ENCODE measurements around the gene UCK2.

UCK2 gene

GRCh38 chr1:165930961-165931360 is 103.5 kb downstream of the UCK2 start:
- TF ChIP-seq CTCF (IDR thresholded peaks at IDR 0.05; ENCODE audit: low read depth, low read length), result no peak
- no peak overlapping the region for H3K4me3 ChIP-seq (ENCODE audit: low read depth, low read length)
- in situ Hi-C loops (cut with HindIII; ENCODE audit: low sequenced_read_pairs), result no loop called here
- DNase-seq (ENCODE audit: low read depth, low spot score), result no peak

- in situ Hi-C loops (cut with HindIII; ENCODE audit: low sequenced_read_pairs), result no loop called here
- no peak for TF ChIP-seq CTCF (IDR thresholded peaks at IDR 0.05; ENCODE audit: low read depth, low read length)
- H3K4me3 ChIP-seq (ENCODE audit: low read depth, low read length), result no peak overlapping the region
- no peak for DNase-seq (ENCODE audit: low read depth, low spot score)
Observed at GRCh38 chr1:165933446-165934170, 106.2 kb downstream of the UCK2 start.

DNA sequence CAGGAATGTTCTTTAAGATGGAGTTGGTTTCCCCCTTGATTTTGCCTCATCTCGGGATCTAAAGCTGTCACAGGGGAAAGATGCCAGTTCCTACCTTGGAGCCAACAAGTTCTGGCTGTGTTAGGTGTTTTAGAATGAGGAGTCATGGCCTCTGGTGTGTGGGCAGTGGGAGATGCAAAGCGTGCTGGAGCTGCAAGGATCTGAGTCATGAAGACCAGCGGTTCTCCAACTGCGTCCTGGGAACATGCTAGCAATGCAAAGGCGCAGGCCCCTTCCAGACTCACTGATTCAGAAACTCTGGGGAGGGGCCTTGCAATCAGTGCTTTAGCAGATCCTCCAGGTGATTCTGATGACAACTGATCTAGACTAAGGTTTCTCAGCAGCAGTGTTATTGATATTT is 109.1 kb downstream of the UCK2 start:
- in situ Hi-C loops (cut with HindIII; ENCODE audit: low sequenced_read_pairs), result no loop called here
- TF ChIP-seq CTCF (IDR thresholded peaks at IDR 0.05; ENCODE audit: low read depth, low read length), result no peak
- DNase-seq (ENCODE audit: low read depth, low spot score), result no peak
- no peak overlapping the region for H3K4me3 ChIP-seq (ENCODE audit: low read depth, low read length)

- no peak for DNase-seq (ENCODE audit: low read depth, low spot score)
- H3K4me3 ChIP-seq (ENCODE audit: low read depth, low read length), result no peak overlapping the region
- no peak for TF ChIP-seq CTCF (IDR thresholded peaks at IDR 0.05; ENCODE audit: low read depth, low read length)
- in situ Hi-C loops (cut with HindIII; ENCODE audit: low sequenced_read_pairs), result no loop called here
Observed at GRCh38 chr1:165937829-165938228, 110.4 kb downstream of the UCK2 start.

GRCh38 chr1:165938844-165939243 is 111.4 kb downstream of the UCK2 start:
- TF ChIP-seq CTCF (IDR thresholded peaks at IDR 0.05; ENCODE audit: low read depth, low read length), result no peak
- in situ Hi-C loops (cut with HindIII; ENCODE audit: low sequenced_read_pairs), result no loop called here
- H3K4me3 ChIP-seq (ENCODE audit: low read depth, low read length), result no peak overlapping the region
- DNase-seq (ENCODE audit: low read depth, low spot score), result no peak

DNA sequence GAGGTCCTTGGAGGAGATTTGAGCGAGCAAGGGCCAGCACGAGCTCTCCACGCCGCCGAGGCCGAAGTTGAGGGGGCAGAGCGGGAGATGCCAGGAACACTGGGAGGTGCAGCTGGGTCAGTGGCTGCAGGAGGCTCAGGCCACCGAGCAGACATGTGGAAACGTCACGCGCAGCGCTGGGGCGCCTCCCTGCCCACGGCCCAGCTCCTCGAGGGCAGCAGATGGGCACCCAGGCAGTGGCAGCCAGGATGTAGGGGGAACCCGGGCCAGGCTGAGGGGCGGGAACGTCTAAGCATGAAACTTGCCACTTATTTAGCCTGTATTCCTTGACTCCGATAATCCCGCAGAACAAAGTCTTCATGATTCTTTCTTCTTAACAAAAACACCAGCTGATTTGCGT is 114.1 kb downstream of the UCK2 start:
- in situ Hi-C loops (cut with HindIII; ENCODE audit: low sequenced_read_pairs), result no loop called here
- TF ChIP-seq CTCF (IDR thresholded peaks at IDR 0.05; ENCODE audit: low read depth, low read length), result no peak
- no peak for DNase-seq (ENCODE audit: low read depth, low spot score)
- H3K4me3 ChIP-seq (ENCODE audit: low read depth, low read length), result no peak overlapping the region

All from astrocyte of the spinal cord (primary cell).